Endothelial cell (in vitro differentiated cells): ENCODE results near the gene SNX24. TPM values are rescaled to one million over a fixed set of nuclear protein-coding genes. Genes with fewer than 3 reads are reported as not detected.

ENCODE experiments used
- DNase-seq: peaks from one replicate; pipeline ENCODE4 v3.0.0; 2021; ENCODE audit warnings: low spot score
- H3K27ac Mint-ChIP-seq: one replicate; pipeline ENCODE4 v1.8.0; 2021; ENCODE audit warnings: mixed read lengths, inconsistent platforms; ENCODE audit not compliant: unreplicated experiment
- H3K27me3 Mint-ChIP-seq: one replicate; pipeline ENCODE4 v1.8.0; 2021; ENCODE audit warnings: mild to moderate bottlenecking, moderate library complexity, mixed read lengths, inconsistent platforms; ENCODE audit not compliant: unreplicated experiment
- H3K36me3 Mint-ChIP-seq: one replicate; pipeline ENCODE4 v1.8.0; 2021; ENCODE audit warnings: mild to moderate bottlenecking, low read depth, mixed read lengths, inconsistent platforms; ENCODE audit not compliant: unreplicated experiment
- H3K4me1 Mint-ChIP-seq: one replicate; pipeline ENCODE4 v1.8.0; 2021; ENCODE audit warnings: mild to moderate bottlenecking, mixed read lengths, inconsistent platforms; ENCODE audit not compliant: unreplicated experiment
- H3K4me3 Mint-ChIP-seq: one replicate; pipeline ENCODE4 v1.8.0; 2021; ENCODE audit warnings: mild to moderate bottlenecking, mixed read lengths, inconsistent platforms; ENCODE audit not compliant: unreplicated experiment
- H3K9me3 Mint-ChIP-seq: one replicate; pipeline ENCODE4 v1.8.0; 2021; ENCODE audit warnings: mixed read lengths, inconsistent platforms; ENCODE audit not compliant: unreplicated experiment
- CTCF ChIP-seq: fragments of 200-600 bp; sonication (generic); IDR thresholded peaks from one replicate; pipeline ENCODE4 v1.5.0; 2021; ENCODE audit warnings: antibody characterized with exemption; ENCODE audit not compliant: unreplicated experiment
- total RNA-seq: library from RNA; stranded (reverse); fragmentation: NEBNext Ultra II Directional; extraction: Animal tissue kit (Norgen Biotek cat#: 25700); gene quantifications from one replicate; pipeline ENCODE4 v1.2.1, GENCODE V29; 2021; ENCODE audit not compliant: unreplicated experiment

The SNX24 gene
- total RNA-seq, 1 donor from 2014 or later = 16.1 TPM

- H3K27me3 Mint-ChIP-seq = no peaks in the 10 kb centered on the region
- peaks cover 3% of the 10 kb centered on the region for H3K4me1 Mint-ChIP-seq
- no peak overlapping the region for H3K4me3 Mint-ChIP-seq
- TF ChIP-seq CTCF = no peak
- H3K36me3 Mint-ChIP-seq = no peaks in the 10 kb centered on the region
- DNase-seq = no peak
- H3K27ac Mint-ChIP-seq = no peak overlapping the region
- H3K9me3 Mint-ChIP-seq = no peaks in the 10 kb centered on the region
Observed at GRCh38 chr5:123046222-123046621, 200.8 kb downstream of the SNX24 start.

- TF ChIP-seq CTCF = no peak
- Mint-ChIP-seq H3K27ac (no peak overlapping the region), H3K27me3 (no peaks in the 10 kb centered on the region), H3K4me1 (peaks cover 3% of the 10 kb centered on the region), H3K9me3 (no peaks in the 10 kb centered on the region), H3K4me3 (no peak overlapping the region), H3K36me3 (no peaks in the 10 kb centered on the region)
- no peak for DNase-seq
Observed at GRCh38 chr5:123047706-123048105, 202.3 kb downstream of the SNX24 start.

- Mint-ChIP-seq H3K27ac (no peak overlapping the region), H3K9me3 (no peaks in the 10 kb centered on the region), H3K4me1 (peaks cover under 1% of the 10 kb centered on the region), H3K36me3 (no peaks in the 10 kb centered on the region), H3K4me3 (no peak overlapping the region), H3K27me3 (no peaks in the 10 kb centered on the region)
- no peak for TF ChIP-seq CTCF
- no peak for DNase-seq
Observed at GRCh38 chr5:123051206-123051605, 205.8 kb downstream of the SNX24 start.

Other genes with a start within 250 kb of the SNX24 start
- gene SNX2, start 70.5 kb upstream of the SNX24 start, total RNA-seq = 90.5 TPM
- 25.6 TPM for gene PPIC, start 191.1 kb downstream of the SNX24 start, total RNA-seq
- gene PRDM6, start 243.6 kb downstream of the SNX24 start, total RNA-seq = 2.1 TPM